NT2/D1 (cell line): ENCODE results near the gene GOLPH3.
"Not testable (repeated sequence)": the region's sequence is repeated elsewhere in the genome, so short reads cannot be mapped to it uniquely, and the experiment has no call there.

Experiments
- SUZ12 ChIP-seq: IDR thresholded peaks from 2 replicates; pipeline ENCODE4 v1.6.1; 2011; ENCODE audit not compliant: insufficient read length, insufficient read depth; ENCODE audit errors: extremely low read depth
- YY1 ChIP-seq: IDR thresholded peaks from 2 replicates; pipeline ENCODE4 v1.6.1; 2011; ENCODE audit not compliant: insufficient read length, insufficient read depth

DNA sequence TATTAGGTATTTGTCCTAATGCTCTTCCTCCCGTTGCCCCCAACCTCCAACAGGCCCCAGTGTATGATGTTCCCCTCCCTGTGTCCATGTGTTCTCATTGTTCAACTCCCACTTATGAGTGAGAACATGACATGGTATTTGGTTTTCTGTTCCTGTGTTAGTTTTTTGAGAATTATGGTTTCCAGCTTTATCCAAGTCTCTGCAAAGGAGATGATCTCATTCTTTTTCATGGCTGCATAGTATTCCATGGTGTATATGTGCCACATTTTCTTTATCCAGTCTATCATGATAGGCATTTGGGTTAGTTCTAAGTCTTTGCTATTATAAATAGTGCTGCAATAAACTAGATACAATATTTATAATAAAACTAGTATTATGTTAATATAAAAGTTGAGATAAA lies 40.2 kb upstream of the GOLPH3 start:
- not testable (repeated sequence) for TF ChIP-seq YY1, SUZ12
